ENCODE data around the gene CRHR2.
A peak's percentile ranks its signal among the peaks of the same experiment; 100 is the strongest.
"Not testable (repeated sequence)": the region's sequence is repeated elsewhere in the genome, so short reads cannot be mapped to it uniquely, and the experiment has no call there.

Gene CRHR2

DNA sequence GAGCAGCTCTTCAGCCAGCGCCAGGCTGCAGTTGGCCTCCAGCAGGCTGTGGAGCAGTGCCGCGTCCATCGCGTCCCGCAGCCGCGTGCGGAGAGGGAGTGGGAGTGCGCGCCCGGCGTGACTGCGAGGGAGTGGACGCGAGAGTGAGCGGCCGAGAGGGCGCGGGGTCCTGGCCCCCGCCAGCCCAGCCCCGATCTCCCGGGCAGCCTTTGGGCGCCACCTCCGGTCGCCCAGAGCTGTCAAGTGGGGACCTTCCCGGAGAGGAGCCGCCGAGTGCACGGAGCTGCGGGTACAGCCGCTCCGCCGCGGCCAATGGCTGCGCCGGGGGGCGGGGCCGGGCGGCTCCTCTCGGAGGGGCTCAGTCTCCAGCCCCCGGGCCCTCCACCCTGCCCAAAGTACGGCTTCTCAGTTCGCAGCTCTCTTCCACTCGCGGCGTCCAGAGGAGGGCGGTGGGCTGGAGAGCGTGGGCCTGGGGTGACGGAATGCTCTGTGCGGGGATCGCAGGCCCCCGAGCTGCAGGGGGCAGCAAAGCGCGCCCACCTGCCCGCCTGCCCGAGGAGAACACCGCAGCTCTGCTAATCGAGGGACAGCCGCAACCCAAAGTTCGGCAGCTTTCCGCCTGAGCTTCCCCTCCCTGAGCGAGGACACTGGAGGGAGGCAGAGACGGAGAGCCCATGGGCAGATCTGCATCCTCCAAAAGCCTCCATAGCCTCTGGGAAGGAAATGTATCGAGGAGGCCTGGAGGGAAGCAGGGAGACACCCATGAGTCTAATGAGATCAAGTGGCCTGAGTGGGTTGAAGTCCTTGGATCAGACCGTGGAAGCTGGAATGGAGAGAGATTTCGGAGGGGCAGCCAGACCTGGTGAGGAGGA lies at the start of gene CRHR2:
TSS of gene CRHR2 (minus strand) at position 245 of the 872 bp plus-strand sequence. CDS start at position 69, 176 bp downstream.
- no peak for DNase-seq (ENCODE audit: low spot score)

DNA sequence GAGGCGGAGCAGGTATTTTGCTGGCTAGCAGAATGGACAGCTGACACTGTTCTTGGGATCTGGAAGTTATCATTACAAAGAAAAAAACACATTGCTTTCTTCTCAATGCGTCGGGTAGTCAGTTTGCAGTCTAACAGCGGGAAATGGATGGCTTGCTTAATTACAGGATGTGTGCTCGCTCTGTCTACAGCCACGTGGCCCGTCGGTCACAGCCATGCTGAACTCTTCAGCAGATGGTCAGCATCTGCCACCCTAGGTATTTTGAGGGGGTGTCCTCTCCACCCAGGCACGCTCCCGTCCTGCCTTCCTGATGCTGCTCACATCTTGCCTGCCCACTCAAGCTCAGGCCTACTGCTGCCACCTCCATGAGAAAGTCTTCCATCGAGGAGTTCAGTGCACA lies 49.3 kb upstream of the CRHR2 start:
- no peak for DNase-seq (ENCODE audit: low spot score)

DNA sequence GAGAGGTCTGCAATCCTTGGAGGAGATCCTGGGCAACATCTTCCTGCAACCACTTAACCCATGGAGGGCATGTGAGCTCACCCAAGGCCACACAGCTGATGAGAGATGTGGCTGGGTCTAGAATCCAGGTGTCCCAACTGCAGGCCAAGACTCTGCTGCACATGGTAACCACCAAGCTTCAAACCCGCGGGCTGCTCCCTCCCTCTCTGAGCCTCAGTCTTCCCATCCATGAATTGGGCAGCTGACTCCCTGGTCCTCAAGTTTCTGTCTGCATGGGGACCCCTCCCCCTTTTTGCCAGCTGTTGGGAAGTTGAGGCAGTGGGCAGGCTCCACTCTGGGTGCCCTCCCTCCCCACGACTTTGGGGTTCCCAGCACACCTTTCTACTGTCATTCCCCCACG lies 48.7 kb upstream of the CRHR2 start:
- DNase-seq (ENCODE audit: low spot score) = no peak

DNA sequence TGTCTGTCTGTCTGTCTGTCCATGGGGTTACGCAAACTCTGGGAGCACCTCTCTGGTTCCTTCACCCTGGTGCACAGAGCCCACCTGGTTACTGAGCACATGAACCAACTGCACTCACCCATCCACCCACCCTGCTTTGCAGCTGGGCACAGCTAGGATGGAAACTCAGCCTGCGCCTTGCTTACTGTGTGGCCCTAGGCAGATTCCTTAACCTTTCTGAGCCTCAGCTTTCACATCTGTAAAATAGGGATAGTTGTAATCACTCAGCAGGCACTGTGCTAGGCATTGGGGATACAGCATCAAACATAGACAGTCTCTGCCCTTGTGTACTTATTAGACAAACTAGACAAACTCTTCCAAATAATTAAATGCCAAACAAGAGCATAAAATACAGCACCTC lies 47.8 kb upstream of the CRHR2 start:
- no peak for DNase-seq (ENCODE audit: low spot score)

DNA sequence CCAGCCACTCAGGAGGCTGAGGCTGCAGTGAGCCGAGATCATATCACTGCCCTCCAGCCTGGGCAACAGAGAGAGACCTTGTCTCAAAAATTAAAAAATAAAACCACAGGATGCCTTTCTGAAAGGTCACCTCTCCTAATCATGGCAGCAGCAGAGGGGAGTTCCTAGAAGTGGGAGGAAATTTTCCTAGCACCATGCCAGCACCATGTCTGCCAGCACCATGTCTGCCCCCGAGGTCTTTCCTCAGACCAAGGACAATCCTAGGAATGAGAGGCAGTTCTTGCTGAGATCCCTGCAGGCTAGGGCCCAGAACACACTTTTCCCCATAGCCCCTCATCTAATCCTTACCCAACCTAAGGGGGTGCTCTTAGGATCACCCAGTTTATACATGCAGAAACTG lies 47.4 kb upstream of the CRHR2 start:
- no peak for DNase-seq (ENCODE audit: low spot score)

DNA sequence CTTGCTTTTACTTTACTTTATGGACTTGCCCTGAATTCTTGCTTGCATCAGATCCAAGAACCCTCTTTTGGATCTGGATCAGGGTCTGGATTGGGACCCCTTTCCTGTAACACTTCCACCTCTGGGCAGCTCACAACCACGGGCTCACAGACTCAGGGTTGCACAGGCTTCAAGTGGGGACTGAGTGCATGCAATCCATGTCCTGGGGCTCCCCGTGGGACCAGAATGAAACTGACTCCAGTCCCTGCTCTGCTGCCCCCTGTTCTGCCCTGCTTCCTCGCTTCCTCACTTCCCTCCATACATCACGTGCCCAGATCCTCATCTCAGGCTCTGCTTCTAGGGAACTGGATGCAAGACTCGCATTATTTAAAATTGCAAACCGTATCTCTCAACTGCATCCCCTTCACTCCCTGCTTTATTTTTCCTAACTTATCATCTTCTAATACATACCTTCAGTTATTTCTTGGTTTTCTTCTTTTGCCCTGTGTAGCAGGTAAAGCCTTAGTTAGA lies 46.4 kb upstream of the CRHR2 start:
- no peak for DNase-seq (ENCODE audit: low spot score)

DNA sequence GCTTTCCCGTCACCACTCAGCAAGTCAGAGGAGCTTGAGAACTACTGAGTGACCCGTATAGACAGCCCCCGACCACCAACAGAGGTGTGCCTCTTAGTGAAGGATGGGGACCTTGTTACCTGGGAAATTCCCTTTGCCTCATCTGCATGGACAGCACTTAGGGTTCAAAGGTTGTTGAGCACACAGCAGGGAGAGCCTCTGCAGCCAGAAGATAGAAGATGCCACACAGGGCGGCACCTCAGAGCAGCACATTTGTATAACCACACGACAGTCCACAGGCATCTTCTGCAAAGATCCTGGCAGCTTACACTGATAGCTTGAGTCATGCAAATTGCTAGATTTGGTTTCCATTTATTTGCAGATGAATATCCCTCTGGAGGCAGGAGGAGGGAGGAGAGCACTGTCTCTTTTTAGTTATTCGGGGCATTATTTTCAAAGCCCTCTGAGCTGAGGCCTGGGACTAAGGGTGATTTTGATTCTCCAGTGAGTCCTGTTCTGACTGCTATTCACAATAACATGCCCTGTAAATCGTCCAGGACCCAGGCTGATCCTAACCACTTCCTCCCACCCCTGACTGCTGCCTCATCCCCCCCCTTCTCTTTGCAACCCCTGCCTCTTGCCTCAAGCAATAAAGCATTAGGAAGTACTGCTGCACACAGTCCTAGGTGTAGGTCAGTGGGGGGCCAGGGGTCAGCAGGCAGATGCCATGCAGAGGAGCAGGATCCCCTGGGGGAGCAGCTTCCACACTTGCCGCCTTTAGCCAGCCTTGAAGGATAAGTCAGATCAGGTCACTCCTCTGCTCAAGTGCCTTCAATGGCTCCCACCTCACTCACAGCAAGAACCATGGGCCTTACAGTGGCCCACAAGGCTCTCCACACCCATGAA lies 45.0 kb upstream of the CRHR2 start:
- DNase-seq (ENCODE audit: low spot score) = no peak

DNA sequence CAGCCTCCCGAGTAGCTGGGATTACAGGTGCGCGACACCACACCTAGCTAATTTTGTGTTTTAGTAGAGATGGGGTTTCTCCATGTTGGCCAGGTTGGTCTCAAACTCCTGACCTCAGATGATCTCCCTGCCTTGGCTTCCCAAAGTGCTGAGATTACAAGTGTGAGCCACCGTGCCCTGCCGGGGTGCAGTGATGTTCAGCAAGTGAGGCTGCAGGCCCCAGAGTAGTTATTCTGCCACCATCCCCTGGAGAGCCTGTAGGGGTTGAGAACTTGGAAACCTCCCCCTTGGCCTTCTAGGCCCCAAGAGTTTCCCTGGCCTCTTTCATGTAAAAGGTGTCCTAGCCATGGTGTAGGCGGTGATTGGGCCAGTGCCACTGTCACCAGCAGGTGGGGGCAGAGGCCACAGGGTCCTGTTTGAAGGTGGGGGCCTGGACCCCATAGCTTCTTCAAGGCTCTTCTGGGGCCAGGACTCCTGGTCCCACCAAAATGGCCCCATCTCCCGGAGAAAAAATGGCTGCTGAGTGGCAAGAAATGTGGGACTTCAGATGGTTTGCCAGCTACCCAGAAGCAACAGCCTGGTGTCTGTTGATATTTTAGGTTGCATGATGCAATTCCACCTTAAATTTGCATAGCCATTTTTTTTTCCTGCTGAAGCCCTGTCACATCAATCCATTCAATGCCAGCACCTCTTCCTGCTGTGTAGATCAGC lies 44.2 kb upstream of the CRHR2 start:
- DNase-seq (ENCODE audit: low spot score) = no peak

DNA sequence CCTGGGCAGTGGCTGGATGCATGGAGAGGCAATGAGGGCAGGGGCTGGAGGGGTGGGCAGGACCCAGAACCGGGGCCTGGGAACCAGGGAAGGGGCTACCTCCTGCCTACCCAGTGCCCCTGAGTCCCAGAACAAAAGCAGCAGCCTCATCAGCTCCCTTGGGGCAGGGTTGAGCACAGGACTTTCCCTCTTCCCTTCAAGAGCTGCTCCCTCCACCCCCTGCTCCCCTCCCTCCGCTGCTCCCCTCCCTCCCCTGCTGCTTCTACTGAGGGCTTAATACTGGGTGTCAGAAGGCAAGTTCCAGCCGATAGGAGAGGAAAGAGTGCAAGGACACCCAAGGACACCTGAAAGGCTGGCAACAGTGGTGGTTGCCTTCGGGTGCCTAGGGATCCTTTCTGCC lies 41.5 kb upstream of the CRHR2 start:
- no peak for DNase-seq (ENCODE audit: low spot score)

DNA sequence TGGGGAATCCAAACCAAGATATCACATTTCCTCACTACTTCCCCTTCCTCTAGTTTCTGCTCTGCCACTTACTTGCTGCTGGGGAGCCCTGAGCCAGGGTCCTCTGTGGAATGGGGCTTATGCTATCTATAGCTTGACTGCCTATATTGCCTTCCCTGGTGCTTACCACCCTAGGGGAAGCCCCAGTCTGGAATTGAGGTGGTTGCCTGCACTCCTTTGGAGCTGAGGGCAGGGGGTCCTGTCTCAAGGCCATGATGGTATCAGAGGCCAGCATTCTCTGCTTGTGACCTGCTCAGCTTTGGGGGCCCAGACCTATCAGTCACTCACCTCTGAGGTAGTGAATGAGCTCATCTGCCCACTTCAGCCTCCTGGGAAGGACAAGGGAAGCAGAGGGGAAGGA lies 40.4 kb upstream of the CRHR2 start:
- no peak for DNase-seq (ENCODE audit: low spot score)

DNA sequence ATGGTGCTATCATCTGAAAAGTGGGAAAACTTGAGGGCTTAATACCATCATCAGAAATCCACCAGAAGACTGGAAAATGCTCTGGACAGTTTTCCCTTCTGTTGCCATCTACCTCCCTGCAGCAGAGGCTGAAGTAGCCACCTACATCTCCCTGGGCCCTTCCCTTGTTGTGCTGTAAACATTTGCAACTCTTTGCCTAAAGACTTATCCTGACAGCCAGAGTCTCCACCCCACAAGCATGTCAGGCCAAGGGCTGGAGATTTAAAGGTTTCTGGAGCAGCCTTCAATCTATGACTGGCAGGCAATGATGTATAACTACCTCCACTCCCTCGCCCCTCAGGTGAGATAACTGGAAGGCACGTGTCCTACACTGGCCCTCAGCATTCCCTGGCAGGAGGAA lies 39.9 kb upstream of the CRHR2 start:
- DNase-seq (ENCODE audit: low spot score) = no peak

DNA sequence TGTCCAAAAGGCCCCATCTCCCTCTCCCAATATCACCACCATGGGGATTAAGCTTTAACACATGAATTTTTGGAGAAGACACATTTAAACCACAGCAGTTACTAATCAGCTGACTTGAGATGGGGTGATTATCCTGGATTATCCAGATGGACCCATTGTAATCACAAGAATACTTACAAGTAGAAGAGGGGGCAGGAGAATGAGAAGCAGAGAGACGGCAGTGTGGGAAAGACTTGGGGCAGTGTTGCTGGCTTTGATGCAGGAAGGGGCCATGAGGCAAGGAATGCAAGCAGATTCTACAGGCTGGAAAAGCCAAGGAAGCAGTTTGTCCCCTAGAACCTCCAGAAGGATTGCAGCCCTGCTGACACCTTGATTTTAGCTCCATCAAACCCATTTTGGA lies 39.0 kb upstream of the CRHR2 start:
- no peak for DNase-seq (ENCODE audit: low spot score)

DNA sequence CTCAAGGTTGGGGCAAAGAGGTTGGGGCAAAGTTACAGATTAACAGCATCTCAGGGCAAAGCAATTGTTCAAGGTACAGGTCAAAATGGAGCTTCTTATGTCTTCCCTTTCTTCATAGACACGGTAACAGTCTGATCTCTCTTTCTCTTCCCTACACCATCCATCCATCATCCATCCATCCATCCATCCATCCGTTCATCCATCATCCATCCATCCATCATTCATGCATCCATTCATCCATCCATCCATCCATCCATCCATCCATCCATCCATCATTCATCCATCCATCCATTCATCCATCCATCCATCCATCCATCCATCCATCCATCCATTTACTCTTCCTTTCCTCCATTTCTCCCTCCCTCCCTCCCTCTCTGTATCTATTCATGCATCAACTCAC lies 37.2 kb upstream of the CRHR2 start:
- DNase-seq (ENCODE audit: low spot score) = not testable (repeated sequence)

DNA sequence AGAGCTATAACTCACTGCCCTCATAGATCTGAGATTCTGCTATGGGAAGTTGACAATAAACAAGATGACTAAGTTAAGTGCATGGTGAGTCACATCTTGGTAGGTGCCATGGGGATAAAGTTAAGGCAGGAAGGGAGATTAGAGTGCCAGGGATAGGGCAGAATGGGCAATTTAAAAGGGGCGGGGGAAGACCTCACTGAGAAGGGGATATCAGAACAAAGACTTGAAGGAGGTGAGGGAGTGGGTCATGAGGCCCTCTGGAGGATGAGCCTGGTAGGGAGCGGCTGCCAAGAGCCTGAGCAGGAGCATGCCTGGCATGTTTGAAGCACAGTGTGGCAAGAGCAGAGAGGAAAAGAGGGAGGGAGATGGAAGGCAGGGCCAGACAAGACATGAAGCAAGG lies 34.9 kb upstream of the CRHR2 start:
- DNase-seq (ENCODE audit: low spot score) = peak; percentile 2

DNA sequence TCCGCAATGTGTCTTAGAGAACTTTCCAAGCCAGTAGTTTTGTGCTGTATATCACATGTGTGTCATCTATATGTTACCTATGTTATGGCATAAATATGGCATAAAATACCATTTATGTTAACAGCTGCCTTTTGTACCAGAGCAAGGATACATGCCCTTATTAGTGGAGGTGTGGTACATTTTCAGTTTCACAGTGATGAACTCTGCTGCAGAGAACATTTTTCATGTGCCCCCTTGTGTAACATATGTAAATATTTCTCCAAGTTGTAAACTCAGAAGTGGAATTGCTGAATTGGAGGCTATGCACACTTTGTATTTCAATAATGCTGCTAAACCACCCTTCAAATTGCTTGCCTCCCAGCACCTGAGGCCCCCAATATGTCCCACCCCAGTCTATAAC lies 31.9 kb upstream of the CRHR2 start:
- no peak for DNase-seq (ENCODE audit: low spot score)

DNA sequence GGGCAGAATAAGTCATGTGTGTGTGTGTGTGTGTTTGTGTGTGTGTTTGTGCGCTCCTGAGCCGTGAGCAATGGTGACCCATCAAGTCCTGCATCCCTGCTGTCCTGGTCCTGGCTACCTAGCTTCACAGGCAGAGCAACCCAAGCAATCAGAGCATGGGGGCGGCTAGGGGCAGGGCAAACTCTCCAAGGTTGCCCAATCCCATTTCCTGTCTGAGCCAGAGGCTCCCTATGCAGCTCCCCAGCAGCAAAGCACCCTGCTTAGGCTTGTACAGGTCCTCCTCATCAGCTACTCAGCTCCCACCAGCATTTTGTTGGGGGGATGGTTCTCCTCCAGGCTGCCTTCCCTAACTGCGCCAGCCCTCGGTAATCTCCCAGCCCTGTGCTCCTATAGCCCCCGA lies 31.1 kb upstream of the CRHR2 start:
- no peak for DNase-seq (ENCODE audit: low spot score)

DNA sequence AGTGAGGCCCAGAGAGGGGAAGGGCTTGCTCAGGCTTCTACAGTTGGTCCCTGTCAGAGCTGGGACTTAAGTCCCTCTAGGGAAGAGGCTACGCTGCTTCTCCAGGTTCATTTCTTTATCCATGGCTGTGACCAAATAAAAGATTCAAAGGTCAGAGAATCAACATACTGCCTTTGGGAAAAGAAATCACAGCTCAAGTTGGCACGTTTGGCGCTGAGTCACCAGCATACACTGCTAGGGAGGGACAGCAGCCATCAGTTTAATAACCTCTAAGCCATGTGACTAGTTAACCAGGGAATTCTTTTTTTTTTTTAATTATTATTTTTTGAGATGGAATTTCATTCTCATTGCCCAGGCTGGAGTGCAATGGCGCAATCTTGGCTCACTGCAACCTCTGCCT lies 28.4 kb upstream of the CRHR2 start:
- DNase-seq (ENCODE audit: low spot score) = no peak

DNA sequence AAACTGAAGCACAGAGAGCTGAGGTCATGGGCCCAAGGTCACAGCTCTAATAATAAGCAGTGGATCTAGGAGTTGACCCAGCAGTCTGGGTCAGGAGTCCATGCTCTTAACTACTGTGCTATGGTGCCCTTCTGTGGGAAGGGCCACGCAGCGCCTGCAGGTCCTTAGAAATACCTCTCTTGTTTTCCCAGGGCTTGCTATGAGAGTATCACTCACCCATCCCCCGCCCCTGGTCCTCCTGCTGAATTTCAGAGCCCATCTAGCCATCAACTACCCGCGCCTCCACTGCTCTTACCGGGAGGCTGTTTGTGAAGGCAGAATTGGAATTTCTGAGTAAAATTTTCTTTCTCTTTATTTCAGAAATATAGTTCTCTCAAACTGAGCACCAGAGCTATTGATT lies 27.3 kb upstream of the CRHR2 start:
- no peak for DNase-seq (ENCODE audit: low spot score)

DNA sequence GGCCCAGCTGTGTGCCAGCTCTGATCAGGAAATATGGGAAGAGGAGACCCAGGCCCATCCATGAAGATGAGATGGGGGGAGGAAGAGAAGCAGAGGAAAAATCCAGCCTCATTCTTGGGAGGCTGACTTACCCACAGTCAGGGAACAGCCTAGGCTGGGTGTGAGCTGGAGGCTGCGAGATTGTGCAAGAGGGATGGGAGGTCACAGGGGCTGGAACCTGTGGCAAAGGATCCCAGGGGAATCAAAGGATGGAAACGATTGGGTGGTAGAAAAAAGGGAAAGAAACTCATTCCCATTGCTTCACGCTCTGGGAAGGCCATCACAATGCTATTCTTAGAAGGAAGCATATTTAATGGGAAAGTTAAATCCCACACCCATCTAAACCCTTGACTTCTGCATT lies 26.7 kb upstream of the CRHR2 start:
- no peak for DNase-seq (ENCODE audit: low spot score)

DNA sequence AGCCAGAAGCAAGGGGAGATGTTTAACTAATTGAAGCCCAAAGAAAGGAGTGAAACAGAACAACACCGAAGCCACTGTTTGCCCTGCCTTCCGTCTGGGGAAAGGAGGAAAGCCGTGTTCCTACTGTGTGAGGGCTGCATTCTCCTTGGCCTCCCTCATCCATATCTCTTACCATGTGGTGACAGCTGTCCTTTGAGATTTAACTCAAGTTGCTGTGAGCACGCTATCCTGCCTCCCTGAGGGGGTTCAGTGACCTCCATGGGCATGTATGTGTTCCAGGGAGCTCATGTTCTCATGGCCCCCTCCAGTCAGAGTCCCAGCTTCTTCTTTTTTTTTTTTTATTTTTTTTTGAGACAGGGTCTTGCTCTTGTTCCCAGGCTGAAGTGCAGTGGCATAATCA lies 26.2 kb upstream of the CRHR2 start:
- no peak for DNase-seq (ENCODE audit: low spot score)

DNA sequence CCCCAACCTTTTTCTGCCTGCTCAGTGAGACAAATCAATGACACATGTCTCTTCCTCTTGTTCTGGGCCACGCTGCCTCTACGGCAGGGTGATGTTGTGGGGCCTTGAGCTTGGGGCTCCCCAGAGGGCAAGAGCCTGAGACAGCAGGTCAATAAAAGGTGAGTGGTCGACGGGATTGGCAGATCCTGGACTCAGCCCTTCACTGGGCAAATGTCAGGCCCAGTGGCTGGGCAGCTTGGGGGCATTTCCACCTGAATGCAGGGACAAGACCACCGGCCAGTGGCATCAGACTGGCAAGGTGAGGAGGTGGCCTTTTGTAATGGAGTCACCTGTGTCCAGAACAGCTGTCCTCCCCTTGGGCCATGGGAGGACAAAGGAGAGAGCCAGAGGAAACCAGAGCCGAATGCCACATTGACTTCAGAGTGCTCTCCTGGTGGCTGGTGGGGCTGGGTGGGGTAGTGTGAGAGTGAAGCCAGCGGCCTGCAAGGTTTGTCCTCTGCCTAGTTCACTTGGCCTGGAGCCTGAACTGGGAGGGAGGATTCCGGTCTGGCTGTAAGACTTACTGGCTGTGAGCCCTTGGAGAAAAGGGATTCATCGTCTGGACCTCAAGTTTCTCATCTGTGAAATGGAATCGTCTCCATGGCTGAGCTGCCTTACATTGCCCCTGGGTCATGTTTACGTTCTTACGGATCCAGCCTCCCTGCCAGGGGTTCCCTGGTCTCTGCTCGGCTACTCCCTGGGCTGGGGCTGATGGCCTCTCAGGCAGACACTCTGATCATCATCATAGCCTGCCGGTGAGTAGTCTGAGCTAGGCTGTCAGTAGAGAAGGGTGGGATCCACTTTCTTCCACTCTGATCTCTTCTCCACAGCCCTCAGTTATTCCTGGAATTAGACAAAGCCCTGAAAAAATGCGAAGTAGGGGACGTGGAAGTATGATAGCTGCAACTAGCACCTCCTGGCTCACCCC lies 25.4 kb upstream of the CRHR2 start:
- DNase-seq (ENCODE audit: low spot score) = no peak

Measured in kidney capillary endothelial cell (primary cell).